GM12878 (cell line): Measurements from ENCODE around the gene UPP2. TPM values are rescaled to one million over a fixed set of nuclear protein-coding genes. Genes with fewer than 3 reads are reported as not detected.

Source experiments
- ATAC-seq: fragments of 200-7000 bp; cut with Tn5 transposase; 3 replicates; pipeline ENCODE4 v1.9.1; 2020; ENCODE audit warnings: mild to moderate bottlenecking, moderate library complexity
- BruUV-seq: library from RNA; stranded (reverse); fragments of 400-500 nt; replicated peaks from 2 replicates; lab custom pipeline; 2021; lab: Mats Ljungman, UMichigan
- CTCF ChIA-PET: fragments of 300-600 bp; sonication (Branson Sonifier 250); formaldehyde crosslinking; extraction: SDS; loops from one replicate; lab custom pipeline; 2021; ENCODE audit warnings: inconsistent platforms; lab: Yijun Ruan, JAX
- POLR2A ChIA-PET: fragments of 350-600 bp; formaldehyde crosslinking; extraction: SDS; loops from one replicate; lab custom pipeline; 2021; ENCODE audit warnings: inconsistent platforms; lab: Charles Lee
- RAD21 ChIA-PET: fragments of 300-600 bp; sonication (Branson Sonifier 250); formaldehyde crosslinking; loops from one replicate; lab custom pipeline; 2023; ENCODE audit warnings: antibody characterized with exemption; ENCODE audit not compliant: unreplicated experiment; lab: Charles Lee
- SMC1A ChIA-PET: fragments of 300-600 bp; sonication (Branson Sonifier 250); formaldehyde crosslinking; loops from one replicate; lab custom pipeline; 2023; ENCODE audit not compliant: unreplicated experiment, uncharacterized antibody; lab: Charles Lee
- DNase-seq: peaks from one replicate; pipeline ENCODE4 v3.0.0-alpha.2; 2011; ENCODE audit warnings: low read depth, low spot score
- FAIRE-seq: peaks from 3 replicates; lab custom pipeline; 2011; peaks lifted over from hg19 to GRCh38; lab: Jason Lieb, UNC
- H2AFZ ChIP-seq: 2 replicates; pipeline ENCODE4 v1.6.0; 2011; ENCODE audit warnings: low read depth, low read length, control low read depth; ENCODE audit not compliant: control insufficient read depth
- H3K27ac ChIP-seq: 2 replicates; pipeline ENCODE4 v1.5.1; 2011; ENCODE audit warnings: control low read depth; ENCODE audit not compliant: control insufficient read depth, insufficient read depth
- H3K27me3 ChIP-seq, 2 experiments: replicated peaks in 1 of 2; 2 replicates each; pipeline versions ENCODE4 v1.6.0 to v1.6.1; 2011; ENCODE audit warnings: low read length in 1 of 2; ENCODE audit not compliant: control insufficient read depth in 2 of 2, insufficient read depth in 2 of 2
- H3K36me3 ChIP-seq, 2 experiments: 2 replicates each; pipeline ENCODE4 v1.5.1; 2011; ENCODE audit warnings: low read length in 1 of 2; ENCODE audit not compliant: control insufficient read depth in 2 of 2, insufficient read depth in 2 of 2
- H3K4me1 ChIP-seq: 2 replicates; pipeline ENCODE4 v1.6.1; 2011; ENCODE audit warnings: mild to moderate bottlenecking, low read length, moderate library complexity, mixed read lengths; ENCODE audit not compliant: control insufficient read depth, insufficient read depth
- H3K4me2 ChIP-seq: 2 replicates; pipeline ENCODE4 v1.6.0; 2011; ENCODE audit warnings: control low read depth; ENCODE audit not compliant: control insufficient read depth, insufficient read depth
- H3K4me3 ChIP-seq: fragments of 200-600 bp; sonication (generic); 2 replicates; pipeline ENCODE4 v1.5.1; 2016
- H3K79me2 ChIP-seq: 2 replicates; pipeline ENCODE4 v1.6.0; 2011; ENCODE audit warnings: low read length; ENCODE audit not compliant: control insufficient read depth, insufficient read depth
- H3K9ac ChIP-seq: 2 replicates; pipeline ENCODE4 v1.8.0; 2011; ENCODE audit warnings: low read length, control low read depth, mixed read lengths; ENCODE audit not compliant: control insufficient read depth, insufficient read depth
- H3K9me3 ChIP-seq: replicated peaks from 3 replicates; pipeline ENCODE4 v1.5.1; 2011; ENCODE audit warnings: mild to moderate bottlenecking, low read length; ENCODE audit not compliant: control insufficient read depth, insufficient read depth
- H4K20me1 ChIP-seq: 2 replicates; pipeline ENCODE4 v1.6.0; 2011; ENCODE audit not compliant: control insufficient read depth, insufficient read depth
- CREM ChIP-seq: IDR thresholded peaks from 2 replicates; pipeline ENCODE4 v1.6.1; 2014; ENCODE audit warnings: antibody characterized with exemption, low read depth
- E4F1 ChIP-seq: fragments of 450-650 bp; IDR thresholded peaks from 2 replicates; pipeline ENCODE4 v1.6.1; 2018; ENCODE audit warnings: borderline replicate concordance, mild to moderate bottlenecking; ENCODE audit not compliant: partially characterized antibody
- HSF1 ChIP-seq: fragments of 150-350 bp; IDR thresholded peaks from 2 replicates; pipeline ENCODE4 v1.6.1; 2014; ENCODE audit warnings: mild to moderate bottlenecking, low read depth, low read length
- NR2F1 ChIP-seq: fragments of 450-650 bp; conservative IDR thresholded peaks from 2 replicates; pipeline ENCODE4 v1.6.1; 2017; ENCODE audit warnings: mild to moderate bottlenecking
- RB1 ChIP-seq: fragments of 450-650 bp; formaldehyde crosslinking; IDR thresholded peaks from 2 replicates; pipeline ENCODE4 v1.6.1; 2017; ENCODE audit warnings: mild to moderate bottlenecking, borderline replicate concordance
- STAT1 ChIP-seq: fragments of 450-650 bp; conservative IDR thresholded peaks from 2 replicates; pipeline ENCODE4 v1.6.1; 2014; ENCODE audit warnings: antibody characterized with exemption, mild to moderate bottlenecking
- TARDBP ChIP-seq: IDR thresholded peaks from 2 replicates; pipeline ENCODE4 v1.6.1; 2016; ENCODE audit warnings: borderline replicate concordance
- ZZZ3 ChIP-seq: IDR thresholded peaks from 2 replicates; pipeline ENCODE4 v1.6.1; 2011; ENCODE audit warnings: low read depth; ENCODE audit not compliant: control insufficient read depth, insufficient read length
- WGBS: methylation state at CpG from one replicate; pipeline ENCODE4 v1.1.6; 2016; ENCODE audit warnings: low lambda C conversion rate; ENCODE audit not compliant: insufficient replicate concordance, insufficient coverage; ENCODE audit errors: missing lambda C conversion rate; 5-methylcytosine and 5-hydroxymethylcytosine counted together
- in situ Hi-C: fragments of 300-500 bp; cut with MboI; formaldehyde crosslinking; loops from 9 replicates; pipeline ENCODE4 v1.14.3; 2018; ENCODE audit warnings: mixed read lengths
- intact Hi-C: fragments of 100-400 bp; cut with micrococcal nuclease; formaldehyde crosslinking; loops from one replicate; pipeline ENCODE4 v1.14.2; 2022; ENCODE audit not compliant: unreplicated experiment
- polyA plus RNA-seq, 11 experiments: library from polyadenylated mRNA; depleted of rRNA in 4 of 11; unstranded in 6 of 11; stranded (reverse) in 5 of 11; fragments of >200 nt; fragmentation: Nextera tagmentation in 4 of 11; fragmentation: Illumina TruSeq in 1 of 11; extraction: Ambion mirVana in 4 of 11; extraction: Trizol in 1 of 11; gene quantifications; 1 replicate in 1 of 11; 2 replicates in 10 of 11; pipeline versions ENCODE4 v1.2.1 to v1.2.3, GENCODE V29; 2011 to 2016; ENCODE audit warnings: inconsistent platforms in 2 of 11, missing spikeins in 2 of 11, low read depth in 1 of 11
- total RNA-seq, 4 experiments: library from RNA; depleted of rRNA in 3 of 4; stranded (reverse); fragments of >200 nt in 3 of 4; fragmentation: Illumina TruSeq in 1 of 4; extraction: Trizol in 1 of 4; gene quantifications; 2 replicates each; pipeline versions ENCODE4 v1.2.1 to v1.2.3, GENCODE V29; 2013 to 2021
- TF ChIP-seq, protein P1 (sequence below): fragments of 450-650 bp; IDR thresholded peaks from 2 replicates; pipeline ENCODE4 v1.6.1; 2017; ENCODE audit warnings: low read depth, mild to moderate bottlenecking, moderate library complexity
- TF ChIP-seq, protein P2 (sequence below): fragments of 450-650 bp; formaldehyde crosslinking; IDR thresholded peaks from 2 replicates; pipeline ENCODE4 v1.4.0; 2020; ENCODE audit warnings: mild to moderate bottlenecking, moderate library complexity
- TF ChIP-seq, protein P3 (sequence below): fragments of 450-650 bp; IDR thresholded peaks from 2 replicates; pipeline ENCODE4 v1.6.1; 2018; ENCODE audit warnings: mild to moderate bottlenecking, low read depth, moderate library complexity; ENCODE audit not compliant: partially characterized antibody

The UPP2 gene
- total and polyA plus RNA-seq, 10 of the 15 experiments (the other 5 are each of a cell fraction or from before 2014, with no cell fraction given), result not detected

DNA sequence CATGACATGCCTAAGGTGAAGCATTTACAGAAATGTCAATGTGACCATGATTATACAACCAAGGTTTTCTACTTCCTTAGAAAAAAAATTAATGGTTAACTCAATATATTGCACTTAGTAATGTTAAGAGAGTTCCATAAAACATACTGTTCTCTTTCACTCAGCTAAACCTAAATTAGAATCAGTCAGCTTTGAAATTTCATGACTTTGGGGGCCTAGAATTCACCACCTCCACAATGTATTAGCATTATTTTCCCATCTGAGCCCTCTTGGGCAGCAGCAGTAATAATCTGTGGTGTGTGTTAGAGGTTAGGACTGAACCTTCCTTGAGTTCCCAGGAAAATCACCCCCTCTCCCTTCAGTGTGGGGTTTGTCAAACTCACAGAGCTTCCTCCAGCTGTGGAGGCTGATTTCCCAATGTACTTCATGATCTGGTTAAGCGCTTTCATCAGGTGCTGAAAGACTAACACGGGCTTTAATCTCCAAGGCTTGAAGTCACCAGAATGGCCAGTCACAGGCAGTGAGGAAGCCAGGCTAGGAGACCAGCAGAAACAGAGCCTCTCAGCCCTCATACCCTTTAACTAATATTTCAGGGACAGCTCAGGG, 7.1 kb upstream of the UPP2 start:
- no peak for DNase-seq
- Histone ChIP-seq H3K9ac (no peak overlapping the region), H3K27me3 (no peaks in the 10 kb centered on the region), H3K4me3 (no peak overlapping the region), H3K9me3 (no peaks in the 10 kb centered on the region), H4K20me1 (no peaks in the 10 kb centered on the region), H3K27ac (no peak overlapping the region), H3K4me1 (no peaks in the 10 kb centered on the region), H2AFZ (no peak overlapping the region), H3K36me3 (no peaks in the 10 kb centered on the region), H3K4me2 (no peak overlapping the region), H3K79me2 (no peaks in the 10 kb centered on the region)
- no peak for FAIRE-seq
- ChIA-PET POLR2A (no interaction called here), CTCF (no interaction called here), SMC1A (no interaction called here), RAD21 (no interaction called here)
- in situ Hi-C loops (no loop called here), intact Hi-C loops (no loop called here)
- no peak for ATAC-seq
- 64% methylated on average over 2 of the region's 2 CpGs for WGBS
- no TSS peak for BruUV-seq
- TF ChIP-seq NR2F1 (no peak), ZZZ3 (no peak), TARDBP (no peak), HSF1 (no peak), E4F1 (no peak), RB1 (no peak), CREM (no peak), STAT1 (no peak)
- TF ChIP-seq, protein P1, sequence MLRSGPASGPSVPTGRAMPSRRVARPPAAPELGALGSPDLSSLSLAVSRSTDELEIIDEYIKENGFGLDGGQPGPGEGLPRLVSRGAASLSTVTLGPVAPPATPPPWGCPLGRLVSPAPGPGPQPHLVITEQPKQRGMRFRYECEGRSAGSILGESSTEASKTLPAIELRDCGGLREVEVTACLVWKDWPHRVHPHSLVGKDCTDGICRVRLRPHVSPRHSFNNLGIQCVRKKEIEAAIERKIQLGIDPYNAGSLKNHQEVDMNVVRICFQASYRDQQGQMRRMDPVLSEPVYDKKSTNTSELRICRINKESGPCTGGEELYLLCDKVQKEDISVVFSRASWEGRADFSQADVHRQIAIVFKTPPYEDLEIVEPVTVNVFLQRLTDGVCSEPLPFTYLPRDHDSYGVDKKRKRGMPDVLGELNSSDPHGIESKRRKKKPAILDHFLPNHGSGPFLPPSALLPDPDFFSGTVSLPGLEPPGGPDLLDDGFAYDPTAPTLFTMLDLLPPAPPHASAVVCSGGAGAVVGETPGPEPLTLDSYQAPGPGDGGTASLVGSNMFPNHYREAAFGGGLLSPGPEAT, result no peak
- TF ChIP-seq, protein P2, sequence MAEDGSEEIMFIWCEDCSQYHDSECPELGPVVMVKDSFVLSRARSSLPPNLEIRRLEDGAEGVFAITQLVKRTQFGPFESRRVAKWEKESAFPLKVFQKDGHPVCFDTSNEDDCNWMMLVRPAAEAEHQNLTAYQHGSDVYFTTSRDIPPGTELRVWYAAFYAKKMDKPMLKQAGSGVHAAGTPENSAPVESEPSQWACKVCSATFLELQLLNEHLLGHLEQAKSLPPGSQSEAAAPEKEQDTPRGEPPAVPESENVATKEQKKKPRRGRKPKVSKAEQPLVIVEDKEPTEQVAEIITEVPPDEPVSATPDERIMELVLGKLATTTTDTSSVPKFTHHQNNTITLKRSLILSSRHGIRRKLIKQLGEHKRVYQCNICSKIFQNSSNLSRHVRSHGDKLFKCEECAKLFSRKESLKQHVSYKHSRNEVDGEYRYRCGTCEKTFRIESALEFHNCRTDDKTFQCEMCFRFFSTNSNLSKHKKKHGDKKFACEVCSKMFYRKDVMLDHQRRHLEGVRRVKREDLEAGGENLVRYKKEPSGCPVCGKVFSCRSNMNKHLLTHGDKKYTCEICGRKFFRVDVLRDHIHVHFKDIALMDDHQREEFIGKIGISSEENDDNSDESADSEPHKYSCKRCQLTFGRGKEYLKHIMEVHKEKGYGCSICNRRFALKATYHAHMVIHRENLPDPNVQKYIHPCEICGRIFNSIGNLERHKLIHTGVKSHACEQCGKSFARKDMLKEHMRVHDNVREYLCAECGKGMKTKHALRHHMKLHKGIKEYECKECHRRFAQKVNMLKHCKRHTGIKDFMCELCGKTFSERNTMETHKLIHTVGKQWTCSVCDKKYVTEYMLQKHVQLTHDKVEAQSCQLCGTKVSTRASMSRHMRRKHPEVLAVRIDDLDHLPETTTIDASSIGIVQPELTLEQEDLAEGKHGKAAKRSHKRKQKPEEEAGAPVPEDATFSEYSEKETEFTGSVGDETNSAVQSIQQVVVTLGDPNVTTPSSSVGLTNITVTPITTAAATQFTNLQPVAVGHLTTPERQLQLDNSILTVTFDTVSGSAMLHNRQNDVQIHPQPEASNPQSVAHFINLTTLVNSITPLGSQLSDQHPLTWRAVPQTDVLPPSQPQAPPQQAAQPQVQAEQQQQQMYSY, result no peak
- TF ChIP-seq, protein P3, sequence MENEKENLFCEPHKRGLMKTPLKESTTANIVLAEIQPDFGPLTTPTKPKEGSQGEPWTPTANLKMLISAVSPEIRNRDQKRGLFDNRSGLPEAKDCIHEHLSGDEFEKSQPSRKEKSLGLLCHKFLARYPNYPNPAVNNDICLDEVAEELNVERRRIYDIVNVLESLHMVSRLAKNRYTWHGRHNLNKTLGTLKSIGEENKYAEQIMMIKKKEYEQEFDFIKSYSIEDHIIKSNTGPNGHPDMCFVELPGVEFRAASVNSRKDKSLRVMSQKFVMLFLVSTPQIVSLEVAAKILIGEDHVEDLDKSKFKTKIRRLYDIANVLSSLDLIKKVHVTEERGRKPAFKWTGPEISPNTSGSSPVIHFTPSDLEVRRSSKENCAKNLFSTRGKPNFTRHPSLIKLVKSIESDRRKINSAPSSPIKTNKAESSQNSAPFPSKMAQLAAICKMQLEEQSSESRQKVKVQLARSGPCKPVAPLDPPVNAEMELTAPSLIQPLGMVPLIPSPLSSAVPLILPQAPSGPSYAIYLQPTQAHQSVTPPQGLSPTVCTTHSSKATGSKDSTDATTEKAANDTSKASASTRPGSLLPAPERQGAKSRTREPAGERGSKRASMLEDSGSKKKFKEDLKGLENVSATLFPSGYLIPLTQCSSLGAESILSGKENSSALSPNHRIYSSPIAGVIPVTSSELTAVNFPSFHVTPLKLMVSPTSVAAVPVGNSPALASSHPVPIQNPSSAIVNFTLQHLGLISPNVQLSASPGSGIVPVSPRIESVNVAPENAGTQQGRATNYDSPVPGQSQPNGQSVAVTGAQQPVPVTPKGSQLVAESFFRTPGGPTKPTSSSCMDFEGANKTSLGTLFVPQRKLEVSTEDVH, result no peak
